HL-60 (cell line): ENCODE data around the gene OGA.
"Not testable (repeated sequence)": the region's sequence is repeated elsewhere in the genome, so short reads cannot be mapped to it uniquely, and the experiment has no call there.

Experiments used
- DNase-seq, 2 experiments: peaks; one replicate each; pipeline ENCODE4 v3.0.0-alpha.2; 2010 to 2020; ENCODE audit warnings: low read depth in 1 of 2, low spot score in 1 of 2
- H3K27ac ChIP-seq: fragments of 250-450 bp; sonication (Bioruptor Pico); replicated peaks from 2 replicates; pipeline ENCODE4 v1.5.1; 2020; ENCODE audit warnings: mild to moderate bottlenecking, moderate library complexity
- H3K27me3 ChIP-seq: fragments of 250-450 bp; sonication (Bioruptor Pico); 2 replicates; pipeline ENCODE4 v1.5.1; 2021; ENCODE audit warnings: mild to moderate bottlenecking, moderate library complexity; ENCODE audit not compliant: insufficient read depth, poor library complexity, severe bottlenecking
- H3K4me3 ChIP-seq: replicated peaks from 2 replicates; pipeline ENCODE4 v1.5.1; 2011; ENCODE audit warnings: mild to moderate bottlenecking, control low read depth, low read length; ENCODE audit not compliant: insufficient read depth
- CTCF ChIP-seq: IDR thresholded peaks from one replicate; pipeline ENCODE4 v1.5.1; 2011; ENCODE audit warnings: low read length, control low read depth, inconsistent platforms; ENCODE audit not compliant: insufficient read depth
- GABPA ChIP-seq: IDR thresholded peaks from 2 replicates; pipeline ENCODE4 v1.6.1; 2012; ENCODE audit warnings: low read depth
- POLR2AphosphoS5 ChIP-seq: IDR thresholded peaks from 2 replicates; pipeline ENCODE4 v1.6.1; 2012; ENCODE audit warnings: low read depth
- REST ChIP-seq: IDR thresholded peaks from 2 replicates; pipeline ENCODE4 v1.6.1; 2012; ENCODE audit warnings: low read depth; ENCODE audit not compliant: insufficient replicate concordance
- SPI1 ChIP-seq: IDR thresholded peaks from 2 replicates; pipeline ENCODE4 v1.6.1; 2012; ENCODE audit warnings: low read depth, mild to moderate bottlenecking, borderline replicate concordance

OGA gene

GRCh38 chr10:101793526-101793925 lies 24.7 kb downstream of the OGA start:
- no peaks in the 10 kb centered on the region for H3K27me3 ChIP-seq
- TF ChIP-seq CTCF (no peak), REST (no peak), GABPA (no peak)
- no peak overlapping the region for H3K27ac ChIP-seq
- H3K4me3 ChIP-seq: no peak overlapping the region
- DNase-seq: no peak

GRCh38 chr10:101789686-101790085 lies 28.6 kb downstream of the OGA start:
- no peak overlapping the region for H3K4me3 ChIP-seq
- no peak for DNase-seq
- H3K27ac ChIP-seq: no peak overlapping the region
- TF ChIP-seq GABPA (no peak), POLR2AphosphoS5 (no peak), REST (no peak), SPI1 (no peak), CTCF (no peak)
- H3K27me3 ChIP-seq: no peaks in the 10 kb centered on the region

GRCh38 chr10:101789231-101789630 lies 29.0 kb downstream of the OGA start:
- not testable (repeated sequence) for H3K27me3 ChIP-seq, DNase-seq, H3K27ac ChIP-seq, H3K4me3 ChIP-seq

- DNase-seq: no peak
- Histone ChIP-seq H3K27ac (no peak overlapping the region), H3K27me3 (no peaks in the 10 kb centered on the region), H3K4me3 (no peak overlapping the region)
- TF ChIP-seq REST: no peak
These were observed 32.4 kb downstream of the OGA start for GRCh38 chr10:101785801-101786200.
